Glomerular endothelial cell (primary cell): ENCODE results near the gene RAB6B. TPM values are rescaled to one million over a fixed set of nuclear protein-coding genes. Genes with fewer than 3 reads are reported as not detected.

Experiments
- DNase-seq: peaks from one replicate; pipeline ENCODE4 v3.0.0-alpha.2; 2011; ENCODE audit warnings: low read depth, low spot score; ENCODE audit errors: extremely low read depth
- total RNA-seq: library from RNA; depleted of rRNA; stranded (reverse); fragments of >200 nt; gene quantifications from 2 replicates; pipeline ENCODE4 v1.2.3, GENCODE V29; 2015

RAB6B gene
- total RNA-seq, 1 donor from 2014 or later = 3.8 TPM

DNA sequence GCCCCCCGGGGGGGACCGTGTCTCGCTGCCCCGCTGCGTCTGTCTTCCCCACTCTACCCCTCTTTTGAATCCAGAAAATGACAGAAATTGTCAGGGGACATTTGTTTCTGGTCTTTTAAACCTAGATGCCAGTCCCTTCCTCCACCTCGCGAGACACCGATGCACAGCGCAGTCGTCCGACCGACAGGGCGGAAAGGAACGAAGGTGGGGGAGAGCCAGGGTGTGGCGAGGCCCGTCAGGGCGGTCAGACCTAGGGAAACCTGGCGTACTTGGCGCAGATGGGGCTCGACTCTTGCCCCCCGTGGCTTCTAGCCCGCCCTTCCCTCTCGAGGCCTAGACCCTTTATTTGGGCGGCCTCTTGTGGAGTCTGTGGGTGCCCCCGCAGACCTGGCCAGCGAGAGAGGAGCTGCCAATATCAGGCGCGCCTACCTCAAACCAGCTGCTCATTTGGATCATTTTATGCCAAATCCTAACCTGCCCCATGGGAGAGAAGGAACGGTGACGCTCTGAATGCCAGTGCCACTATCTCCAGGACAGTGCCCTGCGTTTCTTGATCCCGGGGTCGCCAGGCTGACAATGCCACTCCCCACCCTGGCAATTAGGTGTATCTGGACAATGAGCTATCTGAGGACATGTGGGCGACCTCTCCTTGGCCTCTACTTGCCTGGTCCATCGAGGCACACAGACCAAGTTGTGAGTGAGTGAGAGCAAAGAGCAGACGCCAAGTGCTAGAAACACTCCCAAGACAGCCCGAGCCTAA lies 500 bp upstream of the RAB6B start:
- no peak for DNase-seq

- no peak for DNase-seq
Observed at GRCh38 chr3:133894353-133895207, 1.1 kb downstream of the RAB6B start.

DNA sequence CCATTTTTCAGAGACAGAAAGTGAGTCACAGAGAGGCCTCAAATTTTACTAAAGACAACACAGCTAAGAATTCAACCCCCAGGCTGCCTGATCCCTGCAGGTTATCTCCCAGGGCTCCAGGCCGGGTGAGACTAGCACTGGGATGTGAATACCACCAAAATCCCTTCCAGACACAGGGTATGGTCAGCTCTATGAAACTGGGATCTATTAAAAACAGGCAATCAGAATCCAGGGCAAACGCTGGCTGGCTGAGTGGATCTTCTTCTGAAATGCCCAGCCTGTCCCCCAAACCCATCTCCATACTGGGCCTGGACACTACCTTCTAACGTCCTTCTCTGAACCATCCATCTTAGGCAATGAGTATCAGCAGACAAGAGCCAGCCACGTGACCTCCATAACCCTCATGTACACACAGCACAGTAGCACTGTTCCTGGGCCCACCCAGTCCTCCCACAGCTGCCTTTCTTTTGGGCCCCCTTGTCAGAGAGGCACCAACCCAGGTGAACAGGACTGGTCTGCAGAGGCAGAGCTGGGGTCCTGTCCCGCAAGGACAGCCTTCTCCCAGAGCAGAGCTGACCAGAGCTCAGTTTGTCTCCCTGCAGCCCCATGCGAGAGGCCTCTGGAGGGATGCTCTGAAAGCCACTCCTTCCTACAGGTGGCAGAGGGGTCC lies 1.9 kb downstream of the RAB6B start:
- DNase-seq = no peak

- no peak for DNase-seq
Observed at GRCh38 chr3:133892541-133893231, 3.0 kb downstream of the RAB6B start.

DNA sequence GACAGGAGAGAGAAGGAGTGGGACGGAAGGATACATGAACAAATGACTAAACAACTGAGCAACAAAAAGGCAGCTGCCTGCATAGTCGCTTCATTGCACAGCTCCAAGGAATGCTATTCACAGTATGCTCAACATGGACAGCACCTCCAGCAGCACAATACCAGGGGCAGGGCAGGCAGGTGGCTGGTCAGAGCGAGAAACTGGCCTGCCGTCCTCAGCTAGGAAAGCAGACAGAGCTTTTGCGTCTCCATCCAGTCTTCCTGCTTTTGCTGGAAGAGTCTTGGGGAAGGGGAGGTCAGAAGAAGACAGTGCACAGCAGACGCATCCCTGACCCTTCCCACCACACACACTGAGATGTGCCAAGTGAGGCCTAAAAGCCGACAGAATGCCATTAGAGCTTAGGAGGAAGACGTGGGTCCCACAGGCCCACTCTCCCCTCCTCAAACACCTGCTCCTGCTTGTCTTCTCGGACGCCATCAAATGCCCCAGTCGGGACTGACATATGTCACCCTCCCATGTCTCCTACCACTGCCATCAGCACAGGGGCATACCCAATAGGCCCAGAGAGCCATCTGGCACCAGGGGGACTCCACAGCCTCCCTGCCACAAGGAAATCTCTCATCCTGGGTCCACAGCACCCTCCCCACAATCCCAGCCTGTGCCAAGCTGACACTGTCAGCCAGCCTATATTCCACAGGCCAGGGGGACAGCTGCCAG lies 3.9 kb downstream of the RAB6B start:
- DNase-seq = no peak

DNA sequence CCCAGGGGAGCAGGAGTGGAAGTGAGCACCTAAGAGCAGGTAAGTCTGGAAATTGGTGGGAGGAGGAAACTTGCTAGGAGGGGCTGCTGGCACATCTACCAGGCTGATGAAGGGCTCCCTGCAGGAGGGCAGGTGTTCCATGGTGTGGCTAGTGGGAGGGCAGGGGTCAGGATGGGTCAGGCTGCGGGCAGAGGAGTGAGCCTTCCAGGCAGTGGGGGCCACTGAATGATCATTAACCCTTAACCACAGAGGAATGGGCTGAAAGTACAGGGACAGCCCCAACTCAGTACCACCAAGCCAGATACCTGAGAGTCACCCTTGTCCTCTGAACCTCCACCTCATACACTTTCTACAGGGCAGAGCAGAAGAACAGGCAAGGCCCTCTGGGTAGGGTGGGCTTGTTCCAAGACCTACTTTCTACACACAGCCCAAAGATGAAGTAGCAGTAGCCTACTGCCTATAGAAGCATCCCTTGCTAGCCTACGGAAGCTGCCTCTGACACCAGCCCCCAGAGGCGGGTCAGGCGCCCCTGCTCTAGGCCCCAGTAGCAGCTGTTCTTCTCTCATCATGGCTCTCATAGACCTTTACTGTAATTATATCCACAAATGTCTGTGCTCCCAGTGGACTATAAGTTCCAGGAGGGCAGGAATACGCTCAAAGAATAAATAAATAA lies 4.6 kb downstream of the RAB6B start:
- no peak for DNase-seq

- DNase-seq = no peak
Observed at GRCh38 chr3:133890037-133890436, 5.6 kb downstream of the RAB6B start.

DNA sequence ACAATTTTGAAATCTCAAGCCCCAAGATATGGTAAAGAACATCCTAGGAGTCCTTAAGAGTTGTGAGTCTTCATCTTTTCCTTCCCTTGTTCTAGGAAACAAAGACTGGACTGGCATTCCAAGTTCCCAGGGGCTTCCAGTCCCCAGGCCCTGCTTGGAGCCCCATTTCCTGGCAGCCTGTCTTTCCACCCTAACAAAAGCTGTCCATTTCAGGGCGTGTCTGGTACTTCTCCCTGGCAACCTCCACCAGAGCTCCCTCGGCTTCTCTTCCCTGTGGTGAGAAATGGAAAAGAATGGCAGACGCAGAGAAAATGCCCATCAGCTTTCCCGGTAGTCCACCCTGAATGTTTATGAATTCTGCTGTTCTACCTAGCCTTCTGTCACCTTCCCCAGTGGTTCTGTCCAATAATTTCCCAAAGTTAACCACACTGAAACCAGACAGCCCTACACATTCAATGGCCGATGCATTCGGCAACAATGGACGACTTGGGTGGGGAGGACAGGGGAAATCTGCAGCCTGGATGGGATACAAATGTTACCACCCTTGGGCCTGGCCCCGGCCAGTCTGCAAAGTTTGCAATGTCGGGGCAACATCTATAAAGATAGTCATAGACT lies 6.8 kb downstream of the RAB6B start:
- DNase-seq = no peak

DNA sequence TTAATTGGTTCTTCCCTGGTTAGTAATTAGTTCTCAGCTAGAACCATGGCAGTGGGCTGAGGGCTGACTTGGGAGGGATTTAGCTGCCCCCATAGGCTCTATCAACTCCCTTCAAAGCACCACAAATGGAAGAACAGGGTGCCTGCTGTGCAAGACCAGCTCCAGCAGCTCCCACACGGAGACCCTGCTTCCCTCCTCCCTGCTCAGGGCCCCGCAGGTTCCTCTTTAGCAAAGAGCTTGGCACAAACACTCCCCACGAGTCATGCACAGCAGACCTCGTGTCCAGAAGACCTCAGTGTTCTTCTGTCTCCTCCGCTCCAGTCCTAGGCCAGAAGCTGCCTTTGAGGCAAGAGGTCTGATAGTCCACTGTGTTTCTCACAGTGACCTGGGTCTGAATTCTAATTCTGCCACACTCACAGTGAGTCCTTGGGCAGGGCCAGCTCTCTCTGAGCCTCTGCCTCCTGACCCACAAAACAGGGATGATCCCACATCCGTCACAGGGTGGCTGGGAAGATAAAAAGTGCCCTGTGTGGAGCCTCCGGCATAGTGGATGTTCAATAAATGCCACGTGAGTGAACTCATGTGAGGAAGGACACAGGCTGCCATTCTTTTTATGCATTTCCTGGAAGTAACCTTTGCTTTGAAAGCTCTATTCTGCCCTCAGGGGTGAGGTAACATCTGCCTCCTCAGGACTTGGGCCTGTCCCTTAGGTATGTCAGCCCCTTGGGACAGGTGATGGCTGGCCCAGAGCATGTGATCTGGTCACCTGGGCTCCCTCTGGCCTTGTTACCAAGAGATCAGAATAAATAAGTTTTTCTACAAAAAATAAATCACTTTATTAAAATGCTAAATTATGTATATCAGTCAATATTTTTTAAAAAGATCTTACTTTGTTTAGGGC lies 7.6 kb downstream of the RAB6B start:
- no peak for DNase-seq

DNA sequence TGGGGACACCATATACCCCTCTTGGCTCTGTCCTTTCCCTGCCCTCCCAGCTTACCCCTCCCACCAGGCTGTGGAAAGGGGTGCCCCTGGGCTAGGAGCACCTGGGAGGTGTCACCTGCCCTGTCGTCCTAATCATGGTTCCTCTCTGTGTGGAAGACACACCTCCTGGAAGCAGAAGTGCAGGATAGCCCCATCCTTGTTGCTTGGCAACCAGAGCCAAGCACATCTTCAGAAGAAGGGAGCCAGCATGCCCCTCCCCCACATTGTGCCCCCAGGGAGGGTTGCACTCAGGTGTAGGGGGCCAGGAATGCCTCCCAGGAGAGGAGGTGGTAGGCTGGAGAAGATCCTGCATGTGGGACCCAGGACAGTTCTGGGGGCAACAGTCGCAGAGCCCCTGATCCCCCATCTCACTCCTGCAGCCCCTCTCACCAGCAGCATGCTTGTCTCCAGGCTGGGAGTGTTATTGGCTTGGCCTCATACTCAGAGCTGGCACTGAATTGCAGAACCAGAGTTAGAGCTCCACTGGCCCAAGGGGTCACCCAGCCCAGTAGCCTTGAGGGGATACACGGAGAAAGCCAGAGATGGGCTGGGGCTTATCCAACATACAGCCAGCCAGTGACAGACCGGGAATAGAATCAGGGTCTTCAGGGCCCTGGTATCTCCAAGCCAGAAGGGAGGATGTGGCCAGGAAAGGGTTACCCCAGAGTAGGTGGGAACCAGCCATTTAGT lies 8.4 kb downstream of the RAB6B start:
- DNase-seq = no peak

DNA sequence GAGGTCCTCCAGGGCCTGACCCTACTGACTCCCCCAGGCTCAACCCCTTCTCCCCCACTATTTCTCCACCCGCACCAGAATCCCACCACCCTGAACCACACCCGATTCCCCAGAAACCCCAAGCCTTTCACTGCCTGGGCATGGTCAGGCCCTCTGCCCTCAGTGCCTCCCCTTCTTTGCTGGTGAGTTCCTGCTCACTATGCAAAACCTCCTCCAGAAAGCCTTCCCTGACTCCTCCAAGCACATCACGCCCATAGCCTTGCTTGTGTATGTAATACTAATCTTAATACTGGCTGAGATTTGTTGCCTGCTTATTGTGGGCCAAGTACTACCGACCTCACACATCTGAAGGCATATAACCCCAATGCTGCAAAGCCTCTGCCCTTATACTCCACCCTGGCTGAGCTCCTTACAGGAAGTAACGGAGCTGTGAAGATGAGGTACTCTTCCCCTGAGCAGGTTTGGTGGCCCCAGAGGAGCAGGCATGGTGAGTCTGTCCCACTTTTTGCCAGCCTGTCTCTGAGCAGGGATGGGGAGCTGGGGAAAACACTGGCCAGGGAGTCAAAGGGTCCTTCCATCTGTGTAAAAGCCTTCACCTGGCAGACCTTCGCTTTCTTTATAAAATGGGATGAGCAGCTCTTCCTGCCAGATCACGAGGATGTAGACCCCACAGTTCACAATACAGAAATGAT lies 9.5 kb downstream of the RAB6B start:
- no peak for DNase-seq

GRCh38 chr3:133884887-133885711 lies 10.6 kb downstream of the RAB6B start:
- DNase-seq = no peak

DNA sequence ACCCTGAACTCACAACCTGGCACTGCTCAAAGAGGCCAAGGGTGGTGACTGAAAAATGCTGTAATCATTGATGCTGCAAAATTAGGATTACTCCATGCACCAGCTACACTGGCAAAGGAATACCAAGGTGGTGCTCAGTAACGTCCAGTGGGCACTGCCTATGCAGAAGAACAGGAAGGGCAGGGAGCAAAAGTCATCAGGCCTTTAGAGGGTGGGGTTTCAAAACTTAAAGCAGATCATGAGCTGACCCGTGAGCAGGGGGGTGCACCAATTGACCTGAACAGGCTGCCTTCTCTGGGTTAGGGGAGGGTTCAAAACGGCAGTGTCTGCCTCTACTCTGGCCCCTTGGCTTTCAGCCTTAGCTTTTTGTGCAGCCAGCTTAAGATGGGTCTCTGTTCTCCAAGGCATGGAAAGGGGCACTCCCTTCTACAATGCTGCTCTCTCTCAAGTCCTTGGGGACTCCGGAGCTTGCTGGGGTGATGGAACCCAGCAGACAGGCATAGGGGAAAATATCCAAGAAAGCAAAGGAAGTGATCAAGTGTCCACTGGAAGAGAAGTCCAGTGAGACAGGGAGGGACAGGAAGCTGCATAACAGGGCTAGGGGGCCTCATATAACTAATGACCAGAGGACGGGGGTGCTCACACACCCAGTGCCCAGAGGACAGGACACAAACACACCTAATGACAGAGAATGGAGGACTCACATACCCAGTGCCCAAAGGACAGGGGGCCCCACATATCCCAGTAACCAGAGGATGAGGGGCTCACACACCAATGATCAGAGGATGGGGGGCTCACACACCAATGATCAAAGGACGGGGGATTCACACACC lies 11.4 kb downstream of the RAB6B start:
- DNase-seq = no peak

DNA sequence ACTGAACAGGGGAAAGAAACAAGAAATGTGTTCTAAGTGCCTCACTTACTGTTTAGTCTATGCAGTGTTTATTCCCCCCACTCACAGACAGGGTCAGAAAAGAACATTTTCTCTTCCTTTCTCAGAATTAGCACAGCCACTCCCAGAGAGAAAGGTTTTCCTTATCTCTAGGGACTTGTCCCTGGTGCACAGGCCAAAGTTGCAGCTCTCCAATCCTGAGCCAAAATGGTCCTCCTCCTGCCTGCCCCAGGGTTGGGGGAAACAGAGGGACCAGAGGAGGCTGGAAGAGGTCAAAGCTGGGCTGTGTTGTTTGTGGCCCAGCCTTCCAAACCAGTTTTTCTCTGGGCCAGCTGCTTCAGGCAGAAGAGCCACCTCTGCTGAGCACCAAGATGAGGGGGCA lies 12.0 kb downstream of the RAB6B start:
- no peak for DNase-seq

GRCh38 chr3:133882986-133883586 lies 12.6 kb downstream of the RAB6B start:
- no peak for DNase-seq
